Left lung (tissue), 10 donors: ENCODE data around the gene KIRREL3. TPM values are rescaled to one million over a fixed set of nuclear protein-coding genes. Genes with fewer than 3 reads are reported as not detected.

Experiments used
- ATAC-seq: fragments of 200-7000 bp; cut with Tn5 transposase; one replicate; pipeline ENCODE4 v1.9.1; 2020; ENCODE audit warnings: moderate library complexity
- DNase-seq, 4 donors: peaks; one replicate each; pipeline ENCODE4 v3.0.0-alpha.2; 2013 to 2020
- H3K27ac ChIP-seq, 2 donors: fragments of 200-600 bp; sonication (generic) in 1 of 2; one replicate each; pipeline versions ENCODE4 v1.5.0 to v1.8.0; 2020 to 2021
- H3K27me3 ChIP-seq, 2 donors: fragments of 200-600 bp; sonication (generic) in 1 of 2; one replicate each; pipeline versions ENCODE4 v1.5.0 to v1.8.0; 2020 to 2021
- H3K36me3 ChIP-seq, 2 donors: fragments of 200-600 bp; sonication (generic) in 1 of 2; one replicate each; pipeline versions ENCODE4 v1.5.0 to v1.8.0; 2020 to 2021
- H3K4me1 ChIP-seq, 2 donors: fragments of 200-600 bp; one replicate each; pipeline ENCODE4 v1.8.0; 2021
- H3K4me3 ChIP-seq, 2 donors: fragments of 200-600 bp; sonication (generic) in 1 of 2; one replicate each; pipeline versions ENCODE4 v1.5.0 to v1.8.0; 2020 to 2021; ENCODE audit warnings: mild to moderate bottlenecking in 1 of 2
- H3K9me3 ChIP-seq, 2 donors: fragments of 200-600 bp; sonication (generic) in 1 of 2; one replicate each; pipeline versions ENCODE4 v1.5.0 to v1.8.0; 2020 to 2021
- intact Hi-C, 2 donors: fragments of 100-400 bp; cut with DNase I; formaldehyde crosslinking; loops; one replicate each; pipeline versions ENCODE4 v1.11.2 to v1.14.2; 2022
- polyA plus RNA-seq, 6 donors: library from polyadenylated mRNA; unstranded; fragments of 120-200 nt; gene quantifications; one replicate each; pipeline ENCODE4 v1.2.1, GENCODE V29; 2013; ENCODE audit not compliant: insufficient read length in 6 of 6
- total RNA-seq, 2 donors: library from RNA; stranded (reverse); fragmentation: NEBNext Ultra II Directional; extraction: Animal tissue kit (Norgen Biotek cat#: 25700); gene quantifications; one replicate each; pipeline ENCODE4 v1.2.1, GENCODE V29; 2021
- TF ChIP-seq, protein P1 (sequence below), 2 donors: fragments of 200-600 bp; sonication (generic) in 1 of 2; IDR thresholded peaks; one replicate each; pipeline versions ENCODE4 v1.5.0 to v1.8.0; 2021; ENCODE audit warnings: antibody characterized with exemption in 2 of 2
- donor health status: DM: no; HTN: yes; CAD: no.
- donor health status: DM: no; HTN: no; CAD: no.

KIRREL3 gene
- total and polyA plus RNA-seq, 8 donors = 1.6 to 2.5 (median 2.0) TPM; not detected in 2

DNA sequence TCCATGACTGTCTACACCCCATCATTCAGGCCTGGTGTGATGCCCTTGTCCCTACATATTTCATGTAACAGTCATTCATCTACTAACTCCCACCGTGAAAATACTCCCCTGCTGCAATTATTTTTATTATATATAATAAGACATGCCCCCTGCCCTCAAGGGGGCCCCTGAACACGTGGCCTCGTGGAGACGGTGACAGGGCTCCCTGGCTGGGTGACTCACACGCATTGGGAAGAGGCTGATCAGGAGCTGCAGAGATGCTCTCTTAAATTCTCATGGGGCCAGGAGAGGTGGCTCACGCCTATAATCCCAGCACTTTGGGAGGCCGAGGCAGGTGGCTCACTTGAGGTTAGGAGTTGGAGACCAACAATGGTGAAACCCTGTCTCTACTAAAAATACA lies 556.5 kb downstream of the KIRREL3 start:
- Histone ChIP-seq H3K27ac (no peak overlapping the region), H3K4me3 (no peak overlapping the region), H3K4me1 (peaks cover 4 to 9% of the 10 kb centered on the region in 2 donors), H3K9me3 (no peaks in the 10 kb centered on the region), H3K27me3 (peaks cover 0 to 7% of the 10 kb centered on the region in 2 donors), H3K36me3 (no peaks in the 10 kb centered on the region)
- peak in 1 of 4 donors; percentile 47 for DNase-seq
- TF ChIP-seq, protein P1, sequence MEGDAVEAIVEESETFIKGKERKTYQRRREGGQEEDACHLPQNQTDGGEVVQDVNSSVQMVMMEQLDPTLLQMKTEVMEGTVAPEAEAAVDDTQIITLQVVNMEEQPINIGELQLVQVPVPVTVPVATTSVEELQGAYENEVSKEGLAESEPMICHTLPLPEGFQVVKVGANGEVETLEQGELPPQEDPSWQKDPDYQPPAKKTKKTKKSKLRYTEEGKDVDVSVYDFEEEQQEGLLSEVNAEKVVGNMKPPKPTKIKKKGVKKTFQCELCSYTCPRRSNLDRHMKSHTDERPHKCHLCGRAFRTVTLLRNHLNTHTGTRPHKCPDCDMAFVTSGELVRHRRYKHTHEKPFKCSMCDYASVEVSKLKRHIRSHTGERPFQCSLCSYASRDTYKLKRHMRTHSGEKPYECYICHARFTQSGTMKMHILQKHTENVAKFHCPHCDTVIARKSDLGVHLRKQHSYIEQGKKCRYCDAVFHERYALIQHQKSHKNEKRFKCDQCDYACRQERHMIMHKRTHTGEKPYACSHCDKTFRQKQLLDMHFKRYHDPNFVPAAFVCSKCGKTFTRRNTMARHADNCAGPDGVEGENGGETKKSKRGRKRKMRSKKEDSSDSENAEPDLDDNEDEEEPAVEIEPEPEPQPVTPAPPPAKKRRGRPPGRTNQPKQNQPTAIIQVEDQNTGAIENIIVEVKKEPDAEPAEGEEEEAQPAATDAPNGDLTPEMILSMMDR (IDR thresholded peaks at IDR 0.05) = no peak
- intact Hi-C loops = no loop called here
- no peak for ATAC-seq

DNA sequence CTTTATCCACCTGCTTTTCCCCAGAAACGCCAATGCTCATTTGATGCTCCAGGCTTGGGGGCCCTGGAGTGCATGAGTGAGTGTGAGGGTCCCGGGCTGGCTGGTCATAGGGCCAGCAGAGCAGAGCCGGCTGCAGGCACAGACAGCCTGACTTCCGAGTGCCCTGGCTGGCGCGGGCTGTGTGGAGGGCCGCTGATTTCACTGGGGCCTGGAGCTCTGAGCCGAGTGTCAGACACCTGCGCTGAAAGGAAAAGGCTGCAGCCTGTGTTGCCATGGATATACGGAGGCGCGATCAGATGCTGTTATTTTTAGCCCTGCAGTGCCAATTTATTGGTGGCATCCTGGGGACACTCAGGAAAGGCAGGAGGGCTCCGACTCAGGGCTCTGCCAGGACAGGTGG lies 557.5 kb downstream of the KIRREL3 start:
- peaks cover 4 to 9% of the 10 kb centered on the region in 2 donors for H3K4me1 ChIP-seq
- peak in 1 of 4 donors; percentile 71 for DNase-seq
- no peaks in the 10 kb centered on the region for H3K36me3 ChIP-seq
- peaks cover 0 to 7% of the 10 kb centered on the region in 2 donors for H3K27me3 ChIP-seq
- no peaks in the 10 kb centered on the region for H3K9me3 ChIP-seq
- ATAC-seq = no peak
- no peak overlapping the region for H3K27ac ChIP-seq
- H3K4me3 ChIP-seq = no peak overlapping the region
- TF ChIP-seq, protein P1 (IDR thresholded peaks at IDR 0.05) = no peak
- intact Hi-C loops = no loop called here

DNA sequence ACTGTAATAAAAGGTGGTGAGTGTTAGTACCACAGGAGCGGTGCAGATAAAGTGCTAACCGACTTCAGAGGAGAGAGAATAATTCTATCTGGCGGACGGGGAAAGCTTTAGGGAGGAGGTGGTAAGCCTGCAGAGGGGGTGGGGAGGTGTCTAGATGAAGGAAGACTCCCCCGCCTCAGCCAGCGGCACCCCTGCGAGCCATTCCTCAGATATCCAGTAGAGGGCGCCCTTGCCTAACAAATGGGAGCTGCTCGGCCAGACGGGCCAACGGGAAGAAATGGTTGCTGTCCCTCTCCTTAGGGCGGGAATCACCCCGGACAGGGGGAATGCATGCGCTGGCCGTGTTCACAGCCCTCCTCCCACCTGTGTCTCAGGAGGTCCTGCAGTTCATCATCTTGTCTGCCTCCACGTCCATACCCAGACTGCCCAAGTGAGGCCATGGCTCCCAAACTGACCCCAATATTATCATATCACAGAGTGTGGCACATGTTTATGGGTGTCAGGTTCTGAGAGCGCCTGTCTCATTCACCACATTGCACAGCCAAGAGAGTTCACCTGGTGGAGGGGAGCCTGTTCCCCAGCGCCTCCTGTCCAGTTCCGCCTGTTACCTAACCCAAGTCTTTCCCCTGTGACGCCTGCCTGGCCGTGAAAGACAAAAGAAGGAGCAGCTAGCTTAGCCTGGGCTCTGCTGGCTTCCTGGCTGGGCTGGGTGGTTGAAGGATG lies 559.6 kb downstream of the KIRREL3 start:
- ATAC-seq = peak; percentile 96
- no peaks in the 10 kb centered on the region for H3K9me3 ChIP-seq
- TF ChIP-seq, protein P1 (IDR thresholded peaks at IDR 0.05) = peak; percentile 91 to 96
- H3K27me3 ChIP-seq = peaks cover 0 to 7% of the 10 kb centered on the region in 2 donors
- intact Hi-C loops = no loop called here
- no peaks in the 10 kb centered on the region for H3K36me3 ChIP-seq
- DNase-seq = peak; percentile 62 to 91 (median 80)
- no peak overlapping the region for H3K4me3 ChIP-seq
- H3K4me1 ChIP-seq = peaks cover 4 to 9% of the 10 kb centered on the region in 2 donors
- no peak overlapping the region for H3K27ac ChIP-seq

DNA sequence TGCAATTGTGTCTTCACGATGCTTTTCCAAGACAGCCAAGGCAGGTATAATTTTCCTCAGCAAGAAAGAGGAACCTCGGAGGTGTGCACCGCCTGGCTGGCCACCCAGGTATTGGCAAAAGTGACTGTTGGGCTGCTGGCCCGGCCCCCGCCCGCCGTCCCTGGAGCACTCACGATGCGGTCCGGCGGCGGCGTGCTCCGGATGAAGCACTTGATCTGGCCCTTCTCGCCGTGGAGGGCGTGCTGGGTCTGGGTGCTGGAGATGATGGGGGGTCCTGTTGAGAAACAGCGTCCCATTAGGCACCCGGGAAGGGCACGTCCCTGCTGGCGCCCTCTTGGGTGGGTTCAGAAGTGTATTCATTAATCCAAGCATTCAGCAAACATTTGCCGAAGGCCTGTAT lies 560.3 kb downstream of the KIRREL3 start:
- intact Hi-C loops = no loop called here
- TF ChIP-seq, protein P1 (IDR thresholded peaks at IDR 0.05) = no peak
- no peaks in the 10 kb centered on the region for H3K36me3 ChIP-seq

DNA sequence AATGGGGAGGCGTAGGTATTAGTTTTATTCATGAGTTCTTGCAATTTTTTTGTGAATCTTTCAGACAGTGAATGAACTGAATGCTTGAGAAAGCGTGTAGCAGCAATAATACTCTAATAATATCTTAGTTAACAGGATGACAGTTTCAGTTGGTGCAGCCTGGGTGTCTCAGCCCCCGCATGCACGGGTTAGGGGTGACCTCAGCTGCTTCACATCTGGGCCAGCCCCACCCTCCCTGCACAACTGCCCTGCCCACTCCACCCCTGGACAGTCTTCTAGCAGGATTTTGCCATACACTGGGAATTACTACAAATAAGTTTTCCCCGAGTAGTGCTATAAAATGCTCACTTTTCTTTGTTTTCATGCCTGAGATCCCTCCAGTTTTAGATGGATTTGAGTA lies 561.9 kb downstream of the KIRREL3 start:
- Histone ChIP-seq H3K4me1 (peaks cover 4 to 9% of the 10 kb centered on the region in 2 donors), H3K4me3 (no peak overlapping the region), H3K27ac (no peak overlapping the region), H3K36me3 (no peaks in the 10 kb centered on the region), H3K27me3 (peaks cover 0 to 7% of the 10 kb centered on the region in 2 donors), H3K9me3 (no peaks in the 10 kb centered on the region)
- TF ChIP-seq, protein P1 (IDR thresholded peaks at IDR 0.05) = no peak
- ATAC-seq (no peak), DNase-seq (no peak)
- intact Hi-C loops = loop anchor here in 1 of 2 donors (10.0 kb wide), 1 partner anchor 124 kb away; no protein-coding TSS in a partner anchor

More for the DNA sequence above, 560.3 kb downstream of the KIRREL3 start:
- Histone ChIP-seq H3K27ac (no peak overlapping the region), H3K27me3 (peaks cover 0 to 7% of the 10 kb centered on the region in 2 donors), H3K4me1 (peaks cover 4 to 9% of the 10 kb centered on the region in 2 donors), H3K4me3 (no peak overlapping the region), H3K9me3 (no peaks in the 10 kb centered on the region)
- ATAC-seq = peak; percentile 22
- peak in 1 of 4 donors; percentile 73 for DNase-seq
